Measurements from ENCODE around the gene GEMIN7.

The GEMIN7 gene

DNA sequence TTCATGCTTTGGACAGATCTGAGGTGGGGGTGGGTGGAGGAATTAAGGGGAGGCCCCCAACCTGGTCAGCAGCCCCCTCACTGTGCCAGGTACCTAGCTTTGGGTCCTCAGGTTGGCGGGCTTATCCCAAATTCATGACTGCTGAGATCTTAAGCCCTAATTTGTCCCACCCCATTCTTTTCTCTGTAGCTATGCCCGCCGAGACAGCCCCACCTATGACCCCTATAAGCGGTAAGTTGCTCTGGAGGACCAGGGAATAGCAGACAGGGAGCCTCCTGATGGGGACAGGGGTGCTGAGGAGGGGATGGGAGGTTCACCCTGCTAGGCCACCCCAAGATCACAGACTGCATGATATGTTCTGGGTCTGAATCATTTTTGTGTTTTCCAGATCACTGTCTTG is 17.1 kb upstream of the GEMIN7 start:
- DNase-seq (ENCODE audit: low read depth): no peak

- no peak for DNase-seq (ENCODE audit: low read depth)
Measured at GRCh38 chr19:45063851-45064801, 14.9 kb upstream of the GEMIN7 start.

DNA sequence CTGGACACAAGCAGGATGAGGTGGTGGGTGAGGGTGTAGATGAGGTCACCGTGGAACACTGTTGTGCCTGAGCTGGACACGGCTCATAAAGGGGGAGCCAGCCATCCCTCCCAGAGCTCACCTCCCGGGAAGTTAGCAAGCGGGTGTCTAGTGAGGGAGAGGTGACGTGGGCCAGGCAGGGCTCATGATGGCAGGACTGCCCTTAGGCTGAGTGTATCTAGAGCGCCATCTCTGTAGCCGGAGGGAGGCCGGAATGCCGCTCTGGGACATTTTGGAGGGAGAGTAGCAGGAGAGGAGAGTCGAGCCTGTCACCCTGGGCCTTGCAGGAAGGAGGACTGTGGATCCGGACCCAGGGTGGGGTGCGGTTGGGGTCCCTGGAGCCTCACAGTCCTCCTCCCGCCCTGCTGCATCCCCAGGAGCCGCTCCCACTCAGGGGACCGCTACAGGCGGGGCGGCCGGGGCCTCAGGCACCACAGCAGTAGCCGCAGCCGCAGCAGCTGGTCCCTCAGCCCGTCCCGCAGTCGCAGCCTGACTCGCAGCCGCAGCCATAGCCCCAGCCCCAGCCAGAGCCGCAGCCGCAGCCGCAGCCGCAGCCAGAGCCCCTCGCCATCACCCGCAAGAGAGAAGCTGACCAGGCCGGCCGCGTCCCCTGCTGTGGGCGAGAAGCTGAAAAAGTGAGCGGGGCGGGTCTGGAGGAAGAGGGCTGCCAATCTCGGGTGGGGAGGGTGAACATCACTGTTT is 12.0 kb upstream of the GEMIN7 start:
- no peak for DNase-seq (ENCODE audit: low read depth)

GRCh38 chr19:45068041-45068440 is 11.0 kb upstream of the GEMIN7 start:
- no peak for DNase-seq (ENCODE audit: low read depth)

- peak; percentile 35 for DNase-seq (ENCODE audit: low read depth)
Measured at GRCh38 chr19:45069056-45069455, 10.0 kb upstream of the GEMIN7 start.

DNA sequence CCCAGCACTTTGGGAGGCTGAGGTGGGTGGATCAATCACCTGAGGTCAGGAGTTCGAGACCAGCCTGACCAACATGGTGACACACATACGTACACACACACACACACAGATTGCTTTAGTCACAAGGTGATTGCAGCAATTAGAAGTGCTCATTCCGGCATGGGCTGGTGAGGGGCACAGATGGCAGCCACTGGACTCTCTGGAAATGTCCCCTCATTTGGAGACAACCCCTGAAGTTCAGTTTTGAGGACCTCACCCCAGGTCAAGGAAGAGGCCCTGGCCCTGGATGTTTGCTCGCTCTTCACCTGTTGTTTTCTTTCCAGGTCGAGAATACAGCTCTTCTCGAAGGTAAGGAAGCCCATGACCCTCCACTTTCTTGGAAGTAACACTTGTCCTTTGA is 8.8 kb upstream of the GEMIN7 start:
- DNase-seq (ENCODE audit: low read depth): no peak

GRCh38 chr19:45070861-45071544 is 8.1 kb upstream of the GEMIN7 start:
- no peak for DNase-seq (ENCODE audit: low read depth)

DNA sequence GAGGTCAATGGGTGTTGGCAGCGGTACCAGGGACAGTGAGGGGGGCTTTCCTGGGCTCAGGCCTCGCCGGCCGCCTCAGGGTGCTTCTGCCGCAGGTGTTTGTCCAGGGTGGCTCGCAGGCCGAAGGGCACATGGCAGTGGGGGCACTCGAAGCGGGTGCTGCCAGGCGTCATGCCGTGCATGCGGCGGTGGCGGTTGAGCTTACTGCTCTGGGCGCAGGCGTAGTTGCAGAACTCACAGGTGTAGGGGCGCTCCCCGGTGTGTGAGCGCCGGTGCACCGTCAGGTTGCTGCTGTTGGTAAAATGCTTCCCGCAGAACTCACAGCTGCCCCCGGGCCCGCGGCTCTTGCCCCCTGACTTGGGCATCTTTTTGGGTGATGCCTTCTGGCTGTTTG is 7.5 kb upstream of the GEMIN7 start:
- no peak for DNase-seq (ENCODE audit: low read depth)

GRCh38 chr19:45071969-45072790 is 6.9 kb upstream of the GEMIN7 start:
- DNase-seq (ENCODE audit: low read depth): no peak

DNA sequence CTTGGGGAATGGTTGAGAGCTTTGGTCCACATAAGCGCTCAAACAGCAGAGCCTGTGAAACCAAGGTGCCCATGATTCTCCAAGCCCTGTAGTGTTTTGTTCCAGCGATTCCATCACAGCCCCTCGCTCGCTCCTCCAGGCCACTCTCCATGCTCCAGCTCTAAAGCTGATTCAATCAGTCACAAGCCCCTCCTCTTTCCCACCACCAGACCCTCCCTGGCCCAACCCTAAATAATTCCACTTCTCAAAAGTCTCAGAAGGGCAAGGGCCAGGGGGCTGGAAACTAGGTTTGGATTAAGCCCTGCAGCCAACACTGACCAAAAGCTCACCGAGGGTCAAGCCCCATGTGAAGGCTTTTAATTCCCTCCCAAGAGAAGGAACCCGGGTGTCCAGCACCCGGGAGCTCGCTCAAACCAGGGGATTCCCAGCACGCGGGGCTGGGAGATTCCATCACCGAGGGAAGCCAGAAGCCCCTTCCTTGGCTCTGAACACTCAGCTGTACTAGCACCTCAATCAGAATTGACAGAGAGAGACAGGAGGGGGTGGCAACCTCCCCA is 4.2 kb upstream of the GEMIN7 start:
- no peak for DNase-seq (ENCODE audit: low read depth)

DNA sequence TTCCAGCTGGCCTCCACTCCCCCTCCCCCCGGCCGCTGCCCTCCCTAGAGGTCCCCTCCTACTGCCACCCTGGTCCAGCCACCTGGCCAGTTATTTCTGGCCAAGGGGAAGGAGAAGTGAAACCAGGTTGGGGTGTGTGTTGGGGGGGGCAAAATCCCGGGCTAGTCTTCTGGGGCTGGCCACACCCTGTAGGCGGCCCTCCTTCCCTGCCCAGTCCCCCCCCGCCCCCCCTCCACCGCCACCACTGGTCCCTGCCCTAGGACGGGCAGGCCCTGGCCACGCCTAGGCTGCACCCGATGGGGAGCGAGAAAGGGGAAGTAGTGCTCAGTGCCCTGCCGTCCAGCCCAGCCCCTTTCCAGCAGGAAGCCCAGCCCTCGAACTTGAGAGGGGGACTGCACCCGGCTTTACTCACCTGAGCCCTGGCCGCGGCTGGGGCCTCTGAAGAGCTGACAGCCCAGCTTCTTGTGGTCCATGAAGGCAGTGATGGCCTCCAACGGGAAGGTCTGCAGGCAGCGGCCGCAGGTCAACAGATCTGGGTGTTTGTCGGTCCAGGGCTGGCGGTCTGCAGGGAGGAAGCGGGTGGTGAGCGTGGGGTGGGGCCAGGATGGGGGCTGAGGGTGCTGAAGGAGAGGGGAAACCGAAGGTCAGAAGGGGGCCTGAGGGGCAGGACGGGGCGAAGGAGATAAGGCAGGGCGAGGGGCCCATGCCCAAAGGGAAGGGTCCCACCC is 3.6 kb upstream of the GEMIN7 start:
- DNase-seq (ENCODE audit: low read depth): peak; percentile 71

- peak; percentile 48 for DNase-seq (ENCODE audit: low read depth)
Measured at GRCh38 chr19:45076029-45076850, 2.8 kb upstream of the GEMIN7 start, which contains the start of gene ZNF296. Gene ZNF296, minus strand, starts transcription at chr19:45076478. Its CDS starts 105 bp downstream, at chr19:45076373.

GRCh38 chr19:45076851-45077730 is 2.0 kb upstream of the GEMIN7 start:
- DNase-seq (ENCODE audit: low read depth): no peak

- no peak for DNase-seq (ENCODE audit: low read depth)
Measured at GRCh38 chr19:45078390-45079062, 534 bp upstream of the GEMIN7 start.

DNA sequence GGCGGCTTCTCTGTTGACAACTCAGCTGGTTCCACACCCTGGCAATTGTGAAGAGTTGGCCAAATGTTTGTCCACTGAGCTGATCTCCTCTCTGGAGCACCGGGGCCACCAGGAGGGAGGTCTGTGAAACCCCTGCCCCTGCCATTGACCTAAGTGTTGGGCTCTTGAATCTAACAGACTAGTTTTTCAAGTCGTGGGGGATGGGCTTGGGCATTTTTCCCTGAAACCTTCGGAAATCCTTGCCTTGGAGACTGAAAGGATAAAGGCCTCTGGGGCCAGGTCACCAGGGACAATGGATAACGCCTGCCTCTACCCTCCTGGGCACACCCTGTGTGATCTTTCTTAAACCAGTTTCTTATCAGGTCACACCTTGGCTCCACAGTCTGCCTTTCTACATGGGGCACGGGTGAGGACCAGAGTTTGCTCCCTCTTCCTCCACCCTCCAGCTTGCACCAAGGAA is 881 bp downstream of the GEMIN7 start:
- DNase-seq (ENCODE audit: low read depth): no peak

DNA sequence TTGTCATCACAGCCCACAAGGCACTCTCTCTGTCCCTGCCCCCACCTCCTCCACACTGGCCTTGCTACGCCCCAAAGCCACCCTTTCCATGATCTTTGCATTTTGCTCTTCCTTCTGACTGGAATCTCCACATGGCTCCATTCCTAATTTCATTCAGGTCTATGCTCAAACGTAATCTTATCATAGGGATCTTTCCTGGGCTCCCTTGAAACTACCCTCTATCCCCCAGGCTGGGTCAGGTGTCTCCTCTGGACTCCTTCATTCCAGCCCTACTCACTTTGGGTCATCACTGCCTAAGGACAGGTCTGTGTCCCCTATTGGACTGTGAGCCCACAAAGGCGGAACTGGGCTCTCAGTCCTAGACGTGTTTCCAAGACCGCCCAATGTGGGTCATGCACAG is 3.1 kb downstream of the GEMIN7 start:
- no peak for DNase-seq (ENCODE audit: low read depth)

- DNase-seq (ENCODE audit: low read depth): no peak
Measured at GRCh38 chr19:45086480-45086879, 7.4 kb downstream of the GEMIN7 start.

DNA sequence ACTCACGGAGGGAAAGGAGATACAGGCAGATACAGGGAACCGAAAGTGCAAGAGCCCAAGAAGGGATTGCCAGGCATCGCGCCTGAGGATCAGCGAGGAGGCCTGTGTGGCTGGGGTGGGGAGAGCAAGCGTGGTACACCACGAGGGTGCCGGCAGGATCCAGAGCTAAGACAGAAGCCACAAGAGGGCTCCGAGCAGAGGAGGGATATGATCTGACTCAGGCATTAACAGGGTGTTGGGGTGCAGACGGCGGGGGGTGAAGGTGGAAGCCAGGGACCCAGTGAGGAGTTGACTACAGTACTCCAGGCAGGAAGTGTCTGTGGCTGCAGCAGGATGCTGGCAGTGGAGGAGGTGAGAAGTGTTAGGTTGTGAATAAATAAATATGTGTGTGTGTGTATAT is 8.5 kb downstream of the GEMIN7 start:
- DNase-seq (ENCODE audit: low read depth): no peak
